Measurements from ENCODE around the gene TRPV5.

Gene TRPV5

DNA sequence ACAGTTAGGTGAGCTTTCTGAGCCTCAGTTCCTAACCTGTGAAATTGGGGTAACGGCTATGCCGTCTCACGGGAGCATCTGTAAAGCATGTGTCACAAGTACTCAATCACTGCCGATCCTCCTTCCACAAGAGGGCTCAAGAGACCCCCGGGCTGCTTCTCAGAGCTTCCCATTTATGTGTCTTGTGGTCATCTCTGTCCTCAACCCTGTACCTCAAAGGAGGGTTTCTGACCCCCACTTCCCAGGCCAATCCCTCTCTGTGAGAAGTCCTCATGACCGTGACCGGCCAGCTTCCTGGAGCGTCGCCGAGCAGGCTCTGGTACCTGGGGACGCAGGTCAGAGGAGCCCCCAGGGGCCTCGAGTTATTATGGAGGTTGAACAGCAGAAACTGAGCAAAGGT is 510 bp upstream of the TRPV5 start:
- DNase-seq (ENCODE audit: low read depth), result no peak
- TF ChIP-seq, protein P1, sequence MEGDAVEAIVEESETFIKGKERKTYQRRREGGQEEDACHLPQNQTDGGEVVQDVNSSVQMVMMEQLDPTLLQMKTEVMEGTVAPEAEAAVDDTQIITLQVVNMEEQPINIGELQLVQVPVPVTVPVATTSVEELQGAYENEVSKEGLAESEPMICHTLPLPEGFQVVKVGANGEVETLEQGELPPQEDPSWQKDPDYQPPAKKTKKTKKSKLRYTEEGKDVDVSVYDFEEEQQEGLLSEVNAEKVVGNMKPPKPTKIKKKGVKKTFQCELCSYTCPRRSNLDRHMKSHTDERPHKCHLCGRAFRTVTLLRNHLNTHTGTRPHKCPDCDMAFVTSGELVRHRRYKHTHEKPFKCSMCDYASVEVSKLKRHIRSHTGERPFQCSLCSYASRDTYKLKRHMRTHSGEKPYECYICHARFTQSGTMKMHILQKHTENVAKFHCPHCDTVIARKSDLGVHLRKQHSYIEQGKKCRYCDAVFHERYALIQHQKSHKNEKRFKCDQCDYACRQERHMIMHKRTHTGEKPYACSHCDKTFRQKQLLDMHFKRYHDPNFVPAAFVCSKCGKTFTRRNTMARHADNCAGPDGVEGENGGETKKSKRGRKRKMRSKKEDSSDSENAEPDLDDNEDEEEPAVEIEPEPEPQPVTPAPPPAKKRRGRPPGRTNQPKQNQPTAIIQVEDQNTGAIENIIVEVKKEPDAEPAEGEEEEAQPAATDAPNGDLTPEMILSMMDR (IDR thresholded peaks at IDR 0.05; ENCODE audit: control insufficient read depth, insufficient read depth, low read depth, low read length, missing control alignments), result no peak
- H3K4me3 ChIP-seq (ENCODE audit: control insufficient read depth, low read depth, low read length), result no peak overlapping the region

GRCh38 chr7:142933092-142933475 is 462 bp downstream of the TRPV5 start:
- TF ChIP-seq, protein P1 (IDR thresholded peaks at IDR 0.05; ENCODE audit: control insufficient read depth, insufficient read depth, low read depth, low read length, missing control alignments), result no peak
- no peak for DNase-seq (ENCODE audit: low read depth)

DNA sequence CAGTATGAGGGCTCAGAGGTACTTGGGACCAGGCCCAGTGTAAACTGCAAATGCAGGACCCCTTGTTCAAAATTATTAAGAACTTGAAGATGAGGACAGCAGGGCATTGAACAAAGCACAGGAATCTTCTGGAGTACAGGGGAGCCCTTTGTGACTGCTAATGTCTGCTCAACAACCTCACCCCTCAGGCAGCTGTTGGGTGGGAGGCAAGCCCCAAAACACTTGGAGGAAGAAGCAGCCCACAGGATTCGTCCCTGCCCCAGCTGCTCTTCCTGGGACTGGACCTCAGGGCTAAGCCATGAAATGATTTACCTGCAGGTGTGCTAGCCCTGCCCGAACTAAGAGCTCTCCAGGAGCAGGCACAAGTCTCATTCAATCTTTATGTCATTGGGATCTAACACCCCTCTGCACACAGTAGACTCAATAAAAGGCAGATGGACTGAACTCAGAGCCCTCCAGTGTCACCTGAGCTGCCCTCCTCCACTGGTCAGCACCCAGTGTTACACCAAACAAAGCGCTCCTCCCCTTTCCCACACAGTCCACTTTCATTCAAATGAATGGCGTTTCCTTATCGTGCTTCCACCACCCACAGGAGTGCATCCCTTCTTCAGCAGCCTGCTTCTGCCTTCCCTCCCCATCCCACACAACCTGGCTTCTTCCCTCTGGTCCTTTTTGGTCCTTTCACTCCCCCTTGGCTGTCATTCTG is 1.0 kb downstream of the TRPV5 start:
- no peak overlapping the region for H3K4me3 ChIP-seq (ENCODE audit: control insufficient read depth, low read depth, low read length)
- TF ChIP-seq, protein P1 (IDR thresholded peaks at IDR 0.05; ENCODE audit: control insufficient read depth, insufficient read depth, low read depth, low read length, missing control alignments), result no peak
- no peak for DNase-seq (ENCODE audit: low read depth)

More at GRCh38 chr7:142933092-142933475, 462 bp downstream of the TRPV5 start:
- no peak overlapping the region for H3K4me3 ChIP-seq (ENCODE audit: control insufficient read depth, low read depth, low read length)

DNA sequence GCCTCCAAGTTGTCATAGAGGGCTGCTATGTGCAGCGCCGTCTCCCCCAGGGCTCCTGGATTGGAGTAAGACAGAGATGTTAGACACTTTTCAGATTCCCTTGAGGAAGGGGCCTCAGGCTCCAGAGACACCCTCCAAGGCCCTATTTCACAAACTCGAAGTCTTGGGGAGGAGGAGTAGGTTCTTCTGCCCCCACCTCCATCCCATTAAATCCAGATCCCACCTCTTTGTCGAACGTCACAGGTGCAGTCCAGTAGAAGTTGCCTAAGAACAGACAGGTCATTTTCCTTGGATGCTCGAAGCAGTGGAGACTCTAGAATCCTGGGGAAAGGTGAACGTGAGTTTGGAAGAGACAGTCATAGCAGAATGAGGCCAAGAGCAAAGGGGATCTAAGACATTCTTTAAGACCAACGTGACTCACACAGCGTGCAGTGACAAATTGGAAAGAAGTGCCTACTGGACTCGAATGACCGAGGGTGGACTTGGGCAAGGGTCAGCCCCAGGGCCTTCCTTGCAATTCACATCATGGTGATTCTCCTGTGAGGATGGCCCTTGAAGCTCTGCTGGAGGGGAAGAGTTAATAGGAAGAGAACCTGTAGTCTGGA is 3.3 kb downstream of the TRPV5 start:
- H3K4me3 ChIP-seq (ENCODE audit: control insufficient read depth, low read depth, low read length), result no peak overlapping the region
- DNase-seq (ENCODE audit: low read depth), result no peak
- TF ChIP-seq, protein P1 (IDR thresholded peaks at IDR 0.05; ENCODE audit: control insufficient read depth, insufficient read depth, low read depth, low read length, missing control alignments), result no peak

GRCh38 chr7:142927949-142928348 is 5.6 kb downstream of the TRPV5 start:
- DNase-seq (ENCODE audit: low read depth), result no peak
- TF ChIP-seq, protein P1 (IDR thresholded peaks at IDR 0.05; ENCODE audit: control insufficient read depth, insufficient read depth, low read depth, low read length, missing control alignments), result no peak
- H3K4me3 ChIP-seq (ENCODE audit: control insufficient read depth, low read depth, low read length), result no peak overlapping the region

GRCh38 chr7:142927085-142927745 is 6.3 kb downstream of the TRPV5 start:
- TF ChIP-seq, protein P1 (IDR thresholded peaks at IDR 0.05; ENCODE audit: control insufficient read depth, insufficient read depth, low read depth, low read length, missing control alignments), result no peak
- no peak for DNase-seq (ENCODE audit: low read depth)
- no peak overlapping the region for H3K4me3 ChIP-seq (ENCODE audit: control insufficient read depth, low read depth, low read length)

Data from AG09309 (cell line).